PC-3 (cell line): ENCODE results near the gene ST6GALNAC3. TPM values are rescaled to one million over a fixed set of nuclear protein-coding genes. Genes with fewer than 3 reads are reported as not detected.

Experiments used
- ATAC-seq: fragments of 200-7000 bp; cut with Tn5 transposase; 2 replicates; pipeline ENCODE4 v1.9.1; 2020; ENCODE audit warnings: mild to moderate bottlenecking, moderate library complexity
- BruUV-seq: library from RNA; stranded (reverse); fragments of 400-500 nt; replicated peaks from 2 replicates; lab custom pipeline; 2021; lab: Mats Ljungman, UMichigan
- CTCF ChIA-PET: fragments of 300-600 bp; sonication (Branson Sonifier 250); formaldehyde crosslinking; loops from one replicate; lab custom pipeline; 2022; ENCODE audit warnings: antibody characterized with exemption; lab: Charles Lee
- POLR2A ChIA-PET: fragments of 300-600 bp; sonication (Branson Sonifier 250); formaldehyde crosslinking; loops from one replicate; lab custom pipeline; 2022; ENCODE audit warnings: antibody characterized with exemption; ENCODE audit not compliant: unreplicated experiment; lab: Charles Lee
- DNase-seq: peaks from one replicate; pipeline ENCODE4 v3.0.0-alpha.2; 2015
- H2AFZ ChIP-seq: fragments of 300-600 bp; sonication (generic); 2 replicates; pipeline ENCODE4 v1.6.0; 2016; ENCODE audit warnings: antibody characterized with exemption, low read length
- H3F3A ChIP-seq: fragments of 300-600 bp; sonication (generic); one replicate; pipeline ENCODE4 v1.6.0; 2017; ENCODE audit warnings: antibody characterized with exemption, low read length, control low read depth, mild to moderate bottlenecking; ENCODE audit not compliant: unreplicated experiment
- H3K27ac ChIP-seq: fragments of 300-600 bp; sonication (generic); 2 replicates; pipeline ENCODE4 v1.5.1; 2016; ENCODE audit warnings: mild to moderate bottlenecking, low read length
- H3K27me3 ChIP-seq: fragments of 300-600 bp; sonication (generic); 2 replicates; pipeline ENCODE4 v1.6.1; 2016; ENCODE audit warnings: low read length, mixed read lengths
- H3K36me3 ChIP-seq: fragments of 300-600 bp; sonication (generic); 2 replicates; pipeline ENCODE4 v1.6.1; 2016; ENCODE audit warnings: low read depth, mixed run types, low read length, mixed read lengths
- H3K4me1 ChIP-seq: fragments of 300-600 bp; sonication (generic); 2 replicates; pipeline ENCODE4 v1.5.1; 2016; ENCODE audit warnings: low read length; ENCODE audit not compliant: insufficient read depth
- H3K4me2 ChIP-seq: fragments of 300-600 bp; sonication (generic); 2 replicates; pipeline ENCODE4 v1.6.0; 2016; ENCODE audit warnings: low read length
- H3K4me3 ChIP-seq: fragments of 300-600 bp; sonication (generic); 2 replicates; pipeline ENCODE4 v1.5.1; 2016; ENCODE audit warnings: mild to moderate bottlenecking, low read length, mixed read lengths
- H3K79me2 ChIP-seq: fragments of 300-600 bp; sonication (generic); 2 replicates; pipeline ENCODE4 v1.6.1; 2017; ENCODE audit warnings: low read length, mixed read lengths
- H3K9ac ChIP-seq: fragments of 300-600 bp; sonication (generic); 2 replicates; pipeline ENCODE4 v1.6.0; 2016; ENCODE audit warnings: mild to moderate bottlenecking, low read length
- H3K9me2 ChIP-seq: fragments of 300-600 bp; sonication (generic); replicated peaks from 2 replicates; pipeline ENCODE4 v1.6.1; 2016; ENCODE audit warnings: mixed run types, low read length, mixed read lengths
- H3K9me3 ChIP-seq: fragments of 300-600 bp; sonication (generic); 2 replicates; pipeline ENCODE4 v1.6.1; 2016; ENCODE audit warnings: low read length, mixed read lengths
- H4K20me1 ChIP-seq: fragments of 300-600 bp; sonication (generic); 2 replicates; pipeline ENCODE4 v1.6.1; 2016; ENCODE audit warnings: low read length, mixed read lengths
- EZH2 ChIP-seq: fragments of 300-600 bp; sonication (generic); IDR thresholded peaks from one replicate; pipeline ENCODE4 v1.6.1; 2017; ENCODE audit warnings: antibody characterized with exemption, mild to moderate bottlenecking, low read length; ENCODE audit not compliant: unreplicated experiment
- EZH2phosphoT487 ChIP-seq: fragments of 300-600 bp; sonication (generic); IDR thresholded peaks from 2 replicates; pipeline ENCODE4 v1.6.1; 2018; ENCODE audit warnings: mild to moderate bottlenecking, antibody characterized with exemption, low read length, borderline replicate concordance
- intact Hi-C: fragments of 100-400 bp; cut with micrococcal nuclease; formaldehyde crosslinking; loops from 2 replicates; pipeline ENCODE4 v1.9.0; 2023
- total RNA-seq: library from RNA; depleted of rRNA; stranded (reverse); fragments of >200 nt; gene quantifications from 2 replicates; pipeline ENCODE4 v1.2.3, GENCODE V29; 2014
- TF ChIP-seq, protein P1 (sequence below): fragments of 300-600 bp; sonication (generic); conservative IDR thresholded peaks from 2 replicates; pipeline ENCODE4 v1.5.1; 2017; ENCODE audit warnings: antibody characterized with exemption, low read depth, mild to moderate bottlenecking, low read length

The ST6GALNAC3 gene
- total RNA-seq, 1 experiment from 2014 or later: not detected

DNA sequence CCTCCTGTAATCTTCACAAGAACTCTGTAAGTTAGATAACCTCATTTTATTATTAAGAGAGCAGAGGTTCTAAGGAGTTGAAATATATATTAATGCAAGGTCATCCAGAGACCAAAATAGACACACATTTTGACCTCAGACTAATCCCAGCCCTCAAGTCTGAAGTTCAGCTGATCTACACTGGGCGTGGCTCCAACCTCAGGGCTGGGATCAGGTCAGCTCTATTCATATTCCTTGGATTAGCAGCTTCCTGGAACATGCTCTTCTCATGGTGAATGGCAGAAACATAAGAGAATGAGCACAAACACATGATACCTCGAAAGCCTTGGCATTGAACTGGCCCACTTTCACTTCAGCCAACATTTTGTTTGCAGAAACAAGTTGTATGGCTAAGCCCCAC is 592.0 kb downstream of the ST6GALNAC3 start:
- intact Hi-C loops: no loop called here
- BruUV-seq: no TSS peak
- Histone ChIP-seq H3K4me2 (no peak overlapping the region), H3K27ac (no peak overlapping the region), H2AFZ (no peak overlapping the region), H3K79me2 (no peaks in the 10 kb centered on the region), H3K4me1 (no peaks in the 10 kb centered on the region), H3K9ac (no peak overlapping the region), H3K9me2 (no peaks in the 10 kb centered on the region), H3K27me3 (0 out of 2 replicates have a peak, but pooled peaks cover 2% of the 10 kb centered on the region), H4K20me1 (no peaks in the 10 kb centered on the region), H3F3A (no peaks in the 10 kb centered on the region), H3K36me3 (no peaks in the 10 kb centered on the region), H3K9me3 (no peaks in the 10 kb centered on the region), H3K4me3 (no peak overlapping the region)
- ChIA-PET CTCF (no interaction called here), POLR2A (no interaction called here)
- DNase-seq: no peak
- TF ChIP-seq, protein P1, sequence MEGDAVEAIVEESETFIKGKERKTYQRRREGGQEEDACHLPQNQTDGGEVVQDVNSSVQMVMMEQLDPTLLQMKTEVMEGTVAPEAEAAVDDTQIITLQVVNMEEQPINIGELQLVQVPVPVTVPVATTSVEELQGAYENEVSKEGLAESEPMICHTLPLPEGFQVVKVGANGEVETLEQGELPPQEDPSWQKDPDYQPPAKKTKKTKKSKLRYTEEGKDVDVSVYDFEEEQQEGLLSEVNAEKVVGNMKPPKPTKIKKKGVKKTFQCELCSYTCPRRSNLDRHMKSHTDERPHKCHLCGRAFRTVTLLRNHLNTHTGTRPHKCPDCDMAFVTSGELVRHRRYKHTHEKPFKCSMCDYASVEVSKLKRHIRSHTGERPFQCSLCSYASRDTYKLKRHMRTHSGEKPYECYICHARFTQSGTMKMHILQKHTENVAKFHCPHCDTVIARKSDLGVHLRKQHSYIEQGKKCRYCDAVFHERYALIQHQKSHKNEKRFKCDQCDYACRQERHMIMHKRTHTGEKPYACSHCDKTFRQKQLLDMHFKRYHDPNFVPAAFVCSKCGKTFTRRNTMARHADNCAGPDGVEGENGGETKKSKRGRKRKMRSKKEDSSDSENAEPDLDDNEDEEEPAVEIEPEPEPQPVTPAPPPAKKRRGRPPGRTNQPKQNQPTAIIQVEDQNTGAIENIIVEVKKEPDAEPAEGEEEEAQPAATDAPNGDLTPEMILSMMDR: no peak
- TF ChIP-seq EZH2phosphoT487 (no peak), EZH2 (no peak)
- ATAC-seq: no peak

DNA sequence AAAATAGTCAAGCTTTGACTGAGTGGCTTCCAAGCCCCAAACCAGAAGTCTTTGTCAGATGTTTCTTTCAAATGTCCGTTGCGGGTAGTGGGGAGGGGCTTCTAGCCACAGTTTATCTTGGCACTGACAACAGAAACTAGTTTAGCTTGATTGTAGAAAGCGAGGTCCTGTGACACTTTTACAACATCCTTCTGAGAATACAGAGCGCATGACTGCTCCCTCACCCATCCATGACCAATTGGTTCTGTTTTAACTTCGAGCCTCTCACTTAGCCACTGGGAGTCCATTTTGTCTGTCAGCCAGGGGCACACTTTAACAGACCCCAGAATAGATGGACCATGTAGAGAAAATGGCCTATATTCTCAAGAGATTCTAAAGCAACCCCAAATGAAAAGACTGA is 593.5 kb downstream of the ST6GALNAC3 start:
- Histone ChIP-seq H3K4me2 (no peak overlapping the region), H3K36me3 (no peaks in the 10 kb centered on the region), H3F3A (no peaks in the 10 kb centered on the region), H2AFZ (no peak overlapping the region), H3K27me3 (0 out of 2 replicates have a peak, but pooled peaks cover 2% of the 10 kb centered on the region), H3K27ac (no peak overlapping the region), H3K9ac (no peak overlapping the region), H3K4me3 (no peak overlapping the region), H3K9me3 (no peaks in the 10 kb centered on the region), H3K79me2 (no peaks in the 10 kb centered on the region), H4K20me1 (no peaks in the 10 kb centered on the region), H3K9me2 (no peaks in the 10 kb centered on the region), H3K4me1 (no peaks in the 10 kb centered on the region)
- DNase-seq: no peak
- ChIA-PET CTCF (no interaction called here), POLR2A (no interaction called here)
- BruUV-seq: no TSS peak
- TF ChIP-seq EZH2 (no peak), EZH2phosphoT487 (no peak)
- TF ChIP-seq, protein P1: no peak
- intact Hi-C loops: no loop called here
- no peak for ATAC-seq

DNA sequence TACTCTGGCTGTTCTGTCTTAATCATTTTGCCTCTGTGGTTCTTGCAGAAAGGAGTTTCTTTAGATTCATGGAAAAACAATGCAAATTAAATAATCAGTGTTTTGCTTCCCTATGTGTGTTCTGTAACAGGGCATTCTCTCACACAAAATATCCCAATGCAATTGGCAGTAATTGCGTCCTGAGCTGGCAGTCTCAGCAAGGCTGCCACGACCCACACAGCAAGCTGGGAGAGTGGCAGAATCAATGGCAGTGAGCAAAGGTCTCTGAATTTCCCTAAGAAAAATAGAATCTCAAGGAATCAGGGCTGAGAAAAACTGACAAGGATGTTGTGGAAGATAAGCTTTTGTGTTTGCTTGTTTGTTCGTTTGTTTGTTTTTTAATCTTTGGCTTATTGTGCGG is 594.6 kb downstream of the ST6GALNAC3 start:
- POLR2A ChIA-PET: no interaction called here
- no peak overlapping the region for H3K27ac ChIP-seq
- no peaks in the 10 kb centered on the region for H3K9me2 ChIP-seq
- no TSS peak for BruUV-seq
- CTCF ChIA-PET: no interaction called here
- H3K4me3 ChIP-seq: no peak overlapping the region
- no peak for ATAC-seq
- H3K4me1 ChIP-seq: no peaks in the 10 kb centered on the region
- TF ChIP-seq EZH2: no peak
- TF ChIP-seq, protein P1: no peak
- no peak for TF ChIP-seq EZH2phosphoT487
- no peak for DNase-seq
- H3K9ac ChIP-seq: no peak overlapping the region
- H3K79me2 ChIP-seq: no peaks in the 10 kb centered on the region
- no peaks in the 10 kb centered on the region for H4K20me1 ChIP-seq
- H3K9me3 ChIP-seq: no peaks in the 10 kb centered on the region
- intact Hi-C loops: no loop called here
- no peaks in the 10 kb centered on the region for H3F3A ChIP-seq
- H3K27me3 ChIP-seq: 0 out of 2 replicates have a peak, but pooled peaks cover 2% of the 10 kb centered on the region
- H3K4me2 ChIP-seq: no peak overlapping the region
- H2AFZ ChIP-seq: no peak overlapping the region
- no peaks in the 10 kb centered on the region for H3K36me3 ChIP-seq
